SH-SY5Y (cell line): Measurements from ENCODE around the gene DPYD.

Experiments
- GATA2 ChIP-seq: IDR thresholded peaks from 2 replicates; pipeline ENCODE4 v1.6.1; 2011; ENCODE audit warnings: mild to moderate bottlenecking, low read depth, low read length
- GATA3 ChIP-seq: IDR thresholded peaks from 2 replicates; pipeline ENCODE4 v1.6.1; 2011; ENCODE audit warnings: low read depth, mild to moderate bottlenecking, low read length, moderate library complexity

GRCh38 chr1:97603218-97603617, 317.6 kb downstream of the DPYD start:
- TF ChIP-seq GATA2 = no peak
- no peak for TF ChIP-seq GATA3
